GM18498 (cell line): ENCODE results near the gene CCDC59.

Experiments used
- ATAC-seq: cut with Tn5 transposase; IDR thresholded peaks from one replicate; pipeline ENCODE4 v1.9.1; 2021; ENCODE audit warnings: mild to moderate bottlenecking, moderate library complexity; ENCODE audit not compliant: unreplicated experiment

Gene CCDC59

DNA sequence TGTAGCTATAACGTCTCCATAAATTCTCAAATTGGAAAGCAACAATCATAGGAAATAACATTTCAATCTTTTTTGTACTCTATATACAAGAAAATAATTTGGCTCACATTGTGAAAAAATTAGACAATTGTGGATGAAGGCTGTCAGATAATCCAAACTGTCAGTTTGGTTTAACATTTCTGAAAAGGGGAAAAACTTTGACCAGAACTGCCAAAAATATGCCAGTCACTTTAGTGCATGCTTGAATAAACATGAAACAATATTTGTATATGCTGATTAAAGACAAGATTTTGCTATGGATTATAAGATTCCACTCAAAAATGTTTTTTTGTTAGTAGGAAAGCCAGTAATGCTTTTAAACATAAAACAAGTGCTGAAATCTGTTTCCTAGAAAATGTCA is 38.9 kb downstream of the CCDC59 start:
- ATAC-seq, result no peak

DNA sequence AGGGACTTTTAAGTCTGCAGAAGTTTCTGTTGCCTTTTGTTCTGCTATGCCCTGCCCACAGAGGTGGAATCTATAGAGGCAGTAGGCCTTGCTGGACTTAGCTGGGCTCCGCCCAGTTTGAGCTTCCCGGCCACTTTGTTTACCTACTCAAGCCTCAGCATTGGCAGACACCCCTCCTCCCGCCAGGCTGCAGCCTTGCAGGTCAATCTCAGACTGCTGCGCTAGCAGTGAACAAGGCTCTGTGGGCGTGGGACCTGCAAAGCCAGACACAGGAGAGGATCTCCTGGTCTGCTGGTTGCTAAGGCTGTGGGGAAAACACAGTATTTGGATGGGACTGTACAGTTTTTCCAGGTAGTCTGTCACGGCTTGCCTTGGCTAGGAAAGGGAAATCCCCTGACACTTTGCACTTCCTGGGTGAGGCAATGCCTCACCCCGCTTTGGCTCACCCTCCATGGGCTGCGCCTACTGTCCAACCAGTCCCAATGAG is 43.7 kb downstream of the CCDC59 start:
- ATAC-seq, result no peak
